ENCODE data around the gene OR8G1.
"Not testable (repeated sequence)": the region's sequence is repeated elsewhere in the genome, so short reads cannot be mapped to it uniquely, and the experiment has no call there.

OR8G1 gene

DNA sequence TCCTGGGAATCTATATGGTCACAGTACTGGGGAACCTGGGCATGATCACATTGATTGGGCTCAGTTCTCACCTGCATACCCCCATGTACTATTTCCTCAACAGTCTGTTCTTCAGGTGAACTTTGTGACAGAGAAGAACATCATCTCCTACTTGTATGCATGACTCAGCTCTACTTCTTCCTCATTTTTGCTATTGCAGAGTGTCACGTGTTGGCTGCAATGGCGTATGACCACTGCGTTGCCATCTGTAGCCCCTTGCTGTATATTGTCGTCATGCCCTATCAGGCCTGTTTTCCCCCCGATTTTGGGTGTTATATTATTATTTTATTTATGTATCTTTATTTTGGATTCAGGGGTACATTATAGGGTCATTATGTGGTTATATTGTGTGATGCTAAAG is 2.4 kb upstream of the OR8G1 start:
- DNase-seq (ENCODE audit: low spot score): no peak

DNA sequence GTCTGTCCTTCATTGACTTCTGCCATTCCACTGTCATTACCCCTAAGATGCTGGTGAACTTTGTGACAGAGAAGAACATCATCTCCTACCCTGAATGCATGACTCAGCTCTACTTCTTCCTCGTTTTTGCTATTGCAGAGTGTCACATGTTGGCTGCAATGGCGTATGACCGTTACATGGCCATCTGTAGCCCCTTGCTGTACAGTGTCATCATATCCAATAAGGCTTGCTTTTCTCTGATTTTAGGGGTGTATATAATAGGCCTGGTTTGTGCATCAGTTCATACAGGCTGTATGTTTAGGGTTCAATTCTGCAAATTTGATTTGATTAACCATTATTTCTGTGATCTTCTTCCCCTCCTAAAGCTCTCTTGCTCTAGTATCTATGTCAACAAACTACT is 9.0 kb downstream of the OR8G1 start:
- not testable (repeated sequence) for DNase-seq (ENCODE audit: low spot score)

DNA sequence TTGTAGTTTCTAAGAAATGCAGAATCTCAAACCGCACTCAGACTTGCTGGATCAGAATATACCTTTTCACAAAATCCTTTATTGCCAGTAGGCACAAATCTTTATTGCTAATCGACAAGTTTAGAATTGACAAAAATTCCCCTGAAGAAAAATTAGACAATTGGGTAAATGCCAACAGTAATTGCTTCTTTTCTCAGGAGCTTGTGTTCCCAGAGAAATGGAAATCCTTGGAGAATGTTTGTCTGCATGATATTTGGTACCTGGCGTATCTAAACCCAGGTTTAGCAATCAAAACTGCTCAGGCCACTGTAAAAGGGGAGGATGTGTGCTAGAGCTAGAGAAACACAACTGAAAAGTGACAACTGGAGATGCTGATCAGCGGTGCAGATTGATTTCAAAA is 15.2 kb downstream of the OR8G1 start, which contains the start of gene OR8G5:
Gene OR8G5 (plus strand): TSS at position 301 of the 400 bp plus-strand sequence. CDS start 8,556 bp downstream, outside the sequence.
- DNase-seq (ENCODE audit: low spot score): no peak

- DNase-seq (ENCODE audit: low spot score): not testable (repeated sequence)
Observed at GRCh38 chr11:124265041-124265440, 24.1 kb downstream of the OR8G1 start.

GRCh38 chr11:124270886-124271285 is 30.0 kb downstream of the OR8G1 start:
- DNase-seq (ENCODE audit: low spot score): not testable (repeated sequence)

DNA sequence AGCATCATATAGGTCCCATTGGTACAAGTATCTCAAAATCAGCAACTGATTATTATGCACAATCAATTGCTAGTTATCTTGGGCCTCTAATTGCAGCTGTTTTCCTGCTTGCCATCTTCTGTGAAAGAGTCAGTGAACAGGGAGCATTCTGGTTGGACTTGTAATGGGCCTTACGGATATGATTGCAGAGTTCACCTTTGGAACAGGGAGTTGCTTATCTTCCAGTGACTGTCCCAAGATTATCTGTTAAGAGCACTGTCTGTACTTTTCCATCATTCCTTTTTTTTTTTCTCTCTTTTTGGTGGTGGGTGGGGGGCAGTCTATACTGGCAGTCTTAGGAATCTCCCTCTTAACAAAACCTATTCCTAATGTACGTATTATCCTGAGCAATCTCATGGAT is 33.1 kb downstream of the OR8G1 start:
- no peak for DNase-seq (ENCODE audit: low spot score)

GRCh38 chr11:124276081-124276480 is 35.2 kb downstream of the OR8G1 start:
- DNase-seq (ENCODE audit: low spot score): no peak

DNA sequence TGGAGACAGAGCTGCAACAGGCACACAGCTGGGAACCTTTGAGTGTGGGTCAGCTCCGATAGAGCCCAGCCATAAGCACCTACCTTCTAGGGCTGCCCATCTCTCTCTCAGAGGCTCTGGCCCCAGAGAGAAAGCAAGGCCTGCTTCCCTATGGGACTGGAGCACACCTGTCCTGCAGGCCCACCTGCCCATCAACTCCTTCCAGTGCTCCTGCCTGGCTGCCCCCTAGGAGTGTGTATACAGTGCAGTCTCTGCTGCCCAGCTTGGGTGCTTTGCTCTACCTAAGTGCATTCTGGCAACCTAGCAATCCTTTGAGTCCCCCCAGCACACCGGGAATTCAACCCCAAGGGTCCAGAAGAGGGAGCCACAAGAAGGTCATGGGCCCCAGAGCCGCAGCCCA is 36.3 kb downstream of the OR8G1 start:
- DNase-seq (ENCODE audit: low spot score): no peak

- DNase-seq (ENCODE audit: low spot score): no peak
Observed at GRCh38 chr11:124277804-124278203, 36.9 kb downstream of the OR8G1 start.

- DNase-seq (ENCODE audit: low spot score): no peak
Observed at GRCh38 chr11:124278261-124278660, 37.4 kb downstream of the OR8G1 start.

- DNase-seq (ENCODE audit: low spot score): no peak
Observed at GRCh38 chr11:124285610-124286344, 44.9 kb downstream of the OR8G1 start.

DNA sequence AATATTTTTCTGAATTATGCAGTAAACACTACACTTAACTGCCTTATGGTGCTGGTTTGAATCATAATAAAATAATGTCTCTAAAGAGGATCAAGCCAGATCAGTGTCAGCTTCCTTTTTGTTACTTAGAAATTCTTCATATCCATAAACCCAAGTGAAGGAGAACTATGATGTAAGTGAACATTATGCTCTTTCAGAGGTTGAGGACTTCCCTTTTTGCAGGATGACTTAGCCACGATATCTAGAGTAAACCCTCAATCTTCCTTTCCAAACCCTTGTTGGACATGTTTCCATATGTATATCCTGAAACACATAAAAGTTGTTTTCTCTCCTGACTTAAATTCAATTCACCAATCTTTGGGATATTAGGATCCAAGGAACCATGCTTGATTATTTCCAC is 53.8 kb downstream of the OR8G1 start:
- DNase-seq (ENCODE audit: low spot score): no peak

- DNase-seq (ENCODE audit: low spot score): no peak
Observed at GRCh38 chr11:124296016-124296415, 55.1 kb downstream of the OR8G1 start.

DNA sequence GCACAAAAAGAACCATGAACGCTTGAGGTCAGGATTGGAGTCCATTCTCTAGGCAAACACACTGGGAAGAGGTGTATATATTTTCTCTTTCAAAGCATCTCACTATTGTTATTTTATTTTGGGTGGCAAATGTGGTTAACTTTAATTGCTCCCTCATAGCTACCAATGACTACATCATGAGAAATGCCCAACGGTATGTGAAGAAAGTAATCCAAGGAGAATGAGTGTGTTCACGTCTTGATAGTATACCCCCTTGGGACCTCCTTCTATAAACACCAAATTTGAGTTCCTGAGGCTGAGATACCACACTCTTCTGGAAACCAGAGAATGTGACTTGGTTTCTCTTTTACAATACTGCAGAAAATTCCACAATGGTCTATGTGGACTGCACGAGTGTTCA is 57.0 kb downstream of the OR8G1 start:
- no peak for DNase-seq (ENCODE audit: low spot score)

DNA sequence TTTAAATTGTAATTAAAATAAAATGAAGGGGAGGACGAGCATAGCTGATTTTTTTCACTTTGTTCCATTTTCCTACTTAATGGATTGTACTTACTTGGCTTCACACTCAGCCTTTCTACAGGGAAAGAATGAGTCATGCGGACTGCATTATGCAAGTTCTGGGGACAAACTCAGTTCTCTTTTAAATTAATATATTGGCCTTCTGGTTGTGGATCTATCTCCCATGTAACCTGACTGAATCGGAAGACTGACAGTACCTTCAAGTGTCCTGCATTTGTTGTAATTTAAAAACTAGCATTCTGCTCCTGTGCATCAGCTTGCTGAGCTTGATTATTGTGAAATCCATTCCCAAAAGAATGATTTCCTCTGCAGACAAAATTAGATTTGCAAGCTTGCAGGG is 60.7 kb downstream of the OR8G1 start:
- no peak for DNase-seq (ENCODE audit: low spot score)

DNA sequence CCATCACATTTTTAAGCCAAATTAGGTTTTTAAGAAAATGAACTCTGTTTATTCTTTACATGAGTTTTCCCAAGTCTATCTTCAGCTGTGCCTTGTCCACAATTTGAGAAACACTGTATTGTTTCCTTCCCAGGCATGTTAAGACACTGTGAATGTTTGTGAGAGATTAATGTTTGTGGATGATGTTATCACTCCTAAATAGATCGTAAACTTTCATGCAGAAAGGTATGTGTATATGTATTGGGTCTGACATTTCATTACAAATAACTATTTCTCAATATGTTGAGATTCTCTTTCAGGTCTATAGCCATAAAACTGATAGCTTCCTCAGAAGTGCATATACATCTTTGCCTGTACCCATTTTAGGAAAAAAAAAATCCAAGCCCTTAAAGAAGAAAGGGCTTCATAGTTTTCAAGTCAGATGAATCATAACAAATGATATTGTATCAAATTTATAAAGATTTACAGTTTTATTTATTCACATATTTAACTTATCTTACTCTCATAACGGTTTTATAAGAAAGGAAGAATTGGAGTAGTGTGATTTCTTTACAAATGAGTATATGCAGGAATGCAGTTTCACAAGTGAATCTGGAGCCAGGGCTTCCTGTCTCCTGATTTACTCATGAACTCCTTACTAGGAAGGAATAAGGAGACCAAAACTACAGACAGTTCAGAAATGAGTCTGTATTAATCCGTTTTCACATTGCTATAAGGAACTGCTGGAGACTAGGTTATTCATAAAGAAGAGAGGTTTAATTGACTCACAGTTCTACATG is 61.6 kb downstream of the OR8G1 start:
- DNase-seq (ENCODE audit: low spot score): no peak
